M059J (cell line): ENCODE data around the gene NOSIP. TPM values are rescaled to one million over a fixed set of nuclear protein-coding genes. Genes with fewer than 3 reads are reported as not detected.
"Not testable (repeated sequence)": the region's sequence is repeated elsewhere in the genome, so short reads cannot be mapped to it uniquely, and the experiment has no call there.

Experiments
- DNase-seq: peaks from one replicate; pipeline ENCODE4 v3.0.0-alpha.2; 2012; ENCODE audit warnings: low read depth
- total RNA-seq: library from RNA; depleted of rRNA; stranded (reverse); fragments of >200 nt; shearing (Covaris generic); gene quantifications from 2 replicates; pipeline ENCODE4 v1.2.3, GENCODE V29; 2014; rRNA removed

The NOSIP gene, protein sequence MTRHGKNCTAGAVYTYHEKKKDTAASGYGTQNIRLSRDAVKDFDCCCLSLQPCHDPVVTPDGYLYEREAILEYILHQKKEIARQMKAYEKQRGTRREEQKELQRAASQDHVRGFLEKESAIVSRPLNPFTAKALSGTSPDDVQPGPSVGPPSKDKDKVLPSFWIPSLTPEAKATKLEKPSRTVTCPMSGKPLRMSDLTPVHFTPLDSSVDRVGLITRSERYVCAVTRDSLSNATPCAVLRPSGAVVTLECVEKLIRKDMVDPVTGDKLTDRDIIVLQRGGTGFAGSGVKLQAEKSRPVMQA
- 122 and 129 TPM in 2 replicates for total RNA-seq

GRCh38 chr19:49580264-49581006 is at the start of gene NOSIP:
NOSIP (minus strand) TSS chr19:49580556; CDS start chr19:49560691, 19,865 bp downstream.
- peak; percentile 95 for DNase-seq

- no peak for DNase-seq
Observed at GRCh38 chr19:49629659-49630058, 49.3 kb upstream of the NOSIP start.

- DNase-seq: no peak
Observed at GRCh38 chr19:49626226-49626625, 45.9 kb upstream of the NOSIP start.

DNA sequence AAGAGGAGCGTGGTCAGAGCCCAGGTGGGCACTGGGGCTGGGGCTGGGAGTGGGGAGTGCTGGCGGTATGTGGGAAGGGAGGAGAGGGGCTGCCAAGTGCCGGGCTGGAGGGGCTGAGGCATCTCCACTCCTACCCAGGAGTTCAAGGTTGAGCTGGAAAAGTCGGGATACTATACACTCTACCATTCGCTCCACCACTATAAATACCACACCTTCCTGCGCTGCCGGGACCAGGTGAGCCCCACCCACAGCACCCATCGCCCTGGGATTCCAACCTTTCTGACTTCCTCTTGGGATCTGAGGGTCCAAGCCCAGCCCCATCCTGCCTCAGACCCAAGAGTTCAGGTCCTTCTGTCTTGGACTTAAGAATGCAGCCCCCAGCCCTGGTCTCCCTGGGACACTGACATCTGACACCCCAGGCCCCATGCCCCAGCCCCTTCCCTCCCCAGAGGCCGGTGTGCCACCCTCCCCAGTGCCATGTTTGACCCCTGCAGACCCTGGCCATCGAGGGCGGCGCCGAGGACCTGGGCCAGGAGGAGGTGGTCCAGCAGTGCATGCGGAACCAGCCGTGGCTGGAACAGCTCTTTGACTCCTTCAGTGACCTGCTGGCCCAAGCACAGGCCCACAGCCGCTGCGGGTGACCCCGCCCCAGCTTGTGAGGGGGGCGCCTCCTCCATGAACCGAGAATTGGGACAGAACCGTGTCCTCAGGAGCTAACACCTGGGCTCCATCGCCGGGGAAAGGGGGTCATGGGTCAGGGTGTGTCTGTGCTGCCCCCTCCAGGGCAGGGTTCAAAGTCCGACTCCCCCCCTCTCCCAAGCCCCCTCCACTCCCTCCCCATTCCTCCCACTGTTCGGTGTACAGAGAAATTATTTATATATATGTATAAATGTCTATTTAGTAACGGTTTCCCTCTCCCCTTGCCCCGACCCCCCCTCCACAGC is 44.9 kb upstream of the NOSIP start:
- no peak for DNase-seq

GRCh38 chr19:49617860-49618259 is 37.5 kb upstream of the NOSIP start:
- DNase-seq: not testable (repeated sequence)

- no peak for DNase-seq
Observed at GRCh38 chr19:49616945-49617344, 36.6 kb upstream of the NOSIP start.

DNA sequence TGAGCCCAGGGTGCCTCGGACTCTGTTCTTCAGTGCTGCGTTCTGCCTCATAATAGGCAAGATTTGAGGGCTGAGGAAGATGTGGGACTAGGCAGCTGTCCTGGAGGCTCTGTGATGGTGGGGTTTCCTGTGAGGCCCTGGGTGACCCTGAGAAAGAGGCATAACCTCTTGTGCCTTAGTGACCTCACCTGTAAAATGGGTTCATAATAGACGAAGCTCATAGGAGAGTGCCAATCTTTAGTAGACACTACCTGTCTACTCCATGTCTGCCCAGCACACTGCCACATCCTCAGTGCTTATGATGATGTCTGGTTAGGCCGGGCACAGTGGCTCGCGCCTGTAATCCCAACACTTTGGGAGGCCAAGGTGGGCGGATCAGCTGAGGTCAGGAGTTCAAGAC is 36.2 kb upstream of the NOSIP start:
- DNase-seq: no peak

DNA sequence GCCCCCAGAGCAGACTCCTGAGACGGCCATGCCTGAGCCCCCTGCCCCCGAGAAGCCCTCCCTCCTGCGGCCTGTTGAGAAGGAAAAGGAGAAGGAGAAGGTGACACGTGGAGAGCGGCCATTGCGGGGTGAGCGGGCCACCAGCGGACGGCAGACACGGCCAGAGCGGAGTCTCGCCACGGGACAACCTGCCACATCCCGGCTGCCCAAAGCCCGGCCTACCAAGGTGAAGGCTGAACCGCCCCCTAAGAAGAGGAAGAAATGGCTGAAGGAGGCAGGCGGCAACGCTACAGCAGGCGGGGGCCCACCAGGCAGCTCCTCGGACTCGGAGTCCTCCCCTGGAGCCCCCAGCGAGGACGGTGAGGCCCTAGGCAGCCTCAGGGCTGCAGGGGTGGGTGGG is 35.5 kb upstream of the NOSIP start:
- DNase-seq: no peak

DNA sequence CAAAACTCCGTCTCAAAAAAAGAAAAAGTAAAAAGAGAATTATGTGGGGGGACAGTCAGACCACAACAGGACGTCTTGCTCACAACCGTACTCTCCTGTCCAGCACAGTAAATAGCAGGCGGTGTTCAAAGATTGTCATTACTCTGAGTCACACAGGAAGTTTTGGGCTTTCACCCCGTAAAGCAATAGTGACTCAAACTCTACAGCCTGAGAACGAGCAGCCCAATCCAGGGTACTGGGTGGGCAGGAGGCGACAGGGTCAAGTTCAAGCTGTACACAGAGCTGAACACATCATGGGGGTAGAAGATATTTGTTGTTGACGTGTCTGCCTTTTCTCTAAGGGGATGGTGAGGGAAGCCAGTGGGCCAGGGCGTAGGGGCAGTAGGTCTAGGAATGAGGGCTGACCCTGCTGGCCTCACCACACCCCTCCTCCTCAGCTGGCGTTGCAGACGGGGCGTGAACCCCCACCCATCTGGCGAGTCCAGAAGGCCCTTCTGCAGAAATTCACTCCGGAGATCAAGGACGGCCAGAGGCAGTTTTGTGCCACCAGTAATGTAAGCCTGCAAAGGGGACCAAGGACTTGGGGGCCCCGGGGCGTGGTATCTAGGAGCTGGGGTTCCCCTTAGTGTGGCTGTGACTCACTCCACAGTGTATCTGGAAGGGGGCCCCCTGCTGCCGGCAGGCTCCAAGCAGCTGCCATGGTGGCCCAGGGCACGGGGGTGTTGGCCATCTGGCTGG is 33.9 kb upstream of the NOSIP start:
- DNase-seq: peak; percentile 94

- DNase-seq: peak; percentile 73
Observed at GRCh38 chr19:49613374-49613773, 33.0 kb upstream of the NOSIP start.

GRCh38 chr19:49609499-49610092 is 29.2 kb upstream of the NOSIP start:
- DNase-seq: no peak

DNA sequence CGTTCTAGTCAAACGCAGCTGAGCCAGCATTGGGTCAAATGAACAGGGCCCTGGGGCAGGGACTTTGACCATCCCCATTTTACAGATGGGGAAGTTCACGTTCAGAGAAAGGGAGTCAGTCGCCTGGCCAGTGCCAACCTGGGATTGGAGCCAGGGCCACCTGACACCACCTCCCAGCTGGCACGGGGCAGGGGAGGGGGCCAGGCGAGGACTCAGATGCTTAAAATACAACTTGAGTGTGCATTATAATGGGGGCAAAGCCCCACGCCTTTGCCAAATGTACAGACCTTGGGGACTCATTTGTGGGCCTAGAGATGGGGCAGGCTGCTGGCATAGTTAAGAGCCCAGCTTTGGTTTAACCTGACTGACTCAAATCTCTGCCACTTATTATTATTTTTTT is 25.2 kb upstream of the NOSIP start:
- no peak for DNase-seq

- DNase-seq: no peak
Observed at GRCh38 chr19:49602806-49603205, 22.4 kb upstream of the NOSIP start.

DNA sequence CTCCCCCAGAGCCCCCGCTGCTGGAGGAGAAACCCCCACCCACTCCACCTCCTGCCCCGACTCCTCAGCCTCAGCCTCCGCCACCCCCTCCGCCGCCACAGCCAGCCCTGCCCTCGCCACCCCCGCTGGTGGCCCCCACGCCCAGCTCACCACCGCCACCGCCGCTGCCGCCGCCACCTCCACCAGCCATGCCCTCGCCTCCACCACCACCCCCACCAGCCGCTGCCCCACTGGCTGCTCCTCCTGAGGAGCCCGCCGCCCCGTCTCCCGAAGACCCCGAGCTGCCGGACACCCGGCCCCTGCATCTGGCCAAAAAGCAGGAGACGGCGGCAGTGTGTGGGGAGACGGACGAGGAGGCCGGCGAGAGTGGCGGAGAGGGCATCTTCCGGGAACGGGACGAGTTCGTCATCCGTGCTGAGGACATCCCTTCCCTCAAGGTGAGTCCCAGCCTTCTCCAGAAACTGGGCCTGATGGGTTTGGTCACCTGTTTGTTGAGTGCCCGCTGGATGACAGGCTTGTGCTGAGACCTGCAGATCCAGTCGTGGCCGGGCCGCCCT is 21.2 kb upstream of the NOSIP start:
- no peak for DNase-seq

- DNase-seq: no peak
Observed at GRCh38 chr19:49599378-49600295, 19.3 kb upstream of the NOSIP start.

- no peak for DNase-seq
Observed at GRCh38 chr19:49597703-49597974, 17.3 kb upstream of the NOSIP start.

DNA sequence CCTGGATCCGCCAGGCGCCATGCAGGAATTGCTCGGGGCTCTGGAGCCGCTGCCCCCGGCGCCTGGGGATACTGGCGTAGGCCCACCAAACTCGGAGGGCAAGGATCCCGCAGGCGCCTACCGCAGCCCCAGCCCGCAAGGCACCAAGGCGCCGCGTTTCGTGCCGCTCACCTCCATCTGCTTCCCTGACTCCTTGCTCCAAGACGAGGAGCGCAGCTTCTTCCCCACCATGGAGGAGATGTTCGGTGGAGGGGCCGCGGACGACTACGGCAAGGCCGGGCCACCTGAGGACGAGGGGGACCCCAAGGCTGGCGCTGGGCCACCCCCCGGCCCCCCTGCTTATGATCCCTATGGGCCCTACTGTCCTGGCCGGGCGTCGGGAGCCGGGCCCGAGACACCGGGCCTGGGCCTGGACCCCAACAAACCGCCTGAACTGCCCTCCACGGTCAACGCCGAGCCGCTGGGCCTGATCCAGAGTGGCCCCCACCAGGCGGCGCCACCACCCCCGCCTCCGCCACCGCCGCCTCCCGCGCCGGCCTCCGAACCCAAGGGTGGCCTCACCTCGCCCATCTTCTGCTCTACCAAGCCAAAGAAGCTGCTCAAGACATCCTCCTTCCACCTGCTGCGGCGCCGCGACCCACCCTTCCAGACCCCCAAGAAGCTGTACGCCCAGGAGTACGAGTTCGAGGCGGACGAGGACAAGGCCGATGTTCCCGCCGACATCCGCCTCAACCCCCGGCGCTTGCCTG is 16.8 kb upstream of the NOSIP start:
- no peak for DNase-seq

GRCh38 chr19:49596407-49596806 is 16.1 kb upstream of the NOSIP start:
- no peak for DNase-seq

DNA sequence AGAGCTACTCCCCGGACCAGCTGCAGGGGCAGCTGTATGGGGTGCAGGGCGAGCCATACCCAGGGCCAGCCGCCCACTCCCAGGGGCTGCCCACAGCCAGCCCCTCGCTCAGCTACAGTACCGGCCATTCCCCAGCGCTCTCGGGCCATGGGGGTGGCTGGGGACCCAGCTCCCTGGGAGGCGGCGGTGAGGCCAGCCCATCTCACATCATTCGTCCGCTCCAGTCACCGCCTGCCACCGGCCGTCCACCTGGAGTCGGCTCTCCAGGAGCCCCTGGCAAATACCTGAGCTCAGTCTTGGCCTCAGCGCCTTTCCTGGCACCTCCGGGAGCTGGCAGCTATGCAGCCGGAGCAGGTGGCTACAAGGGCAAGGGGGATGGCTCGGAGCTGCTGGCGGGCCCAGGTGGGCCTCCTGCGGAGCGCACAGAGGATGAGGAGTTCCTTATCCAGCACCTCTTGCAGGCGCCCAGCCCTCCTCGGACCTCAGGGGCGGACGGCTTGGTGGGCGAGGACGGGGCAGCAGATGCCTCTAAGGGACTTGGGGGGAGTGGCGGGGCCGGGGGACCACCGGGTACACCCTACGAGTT is 15.6 kb upstream of the NOSIP start:
- DNase-seq: no peak
